Left lung (tissue), 10 donors: ENCODE measurements around the gene POLR2I. TPM values are rescaled to one million over a fixed set of nuclear protein-coding genes. Genes with fewer than 3 reads are reported as not detected.
"Not testable (repeated sequence)": the region's sequence is repeated elsewhere in the genome, so short reads cannot be mapped to it uniquely, and the experiment has no call there.

Experiments
- ATAC-seq: fragments of 200-7000 bp; cut with Tn5 transposase; one replicate; pipeline ENCODE4 v1.9.1; 2020; ENCODE audit warnings: moderate library complexity
- DNase-seq, 4 donors: peaks; one replicate each; pipeline ENCODE4 v3.0.0-alpha.2; 2013 to 2020
- H3K27ac ChIP-seq, 2 donors: fragments of 200-600 bp; sonication (generic) in 1 of 2; one replicate each; pipeline versions ENCODE4 v1.5.0 to v1.8.0; 2020 to 2021
- H3K27me3 ChIP-seq, 2 donors: fragments of 200-600 bp; sonication (generic) in 1 of 2; one replicate each; pipeline versions ENCODE4 v1.5.0 to v1.8.0; 2020 to 2021
- H3K36me3 ChIP-seq, 2 donors: fragments of 200-600 bp; sonication (generic) in 1 of 2; one replicate each; pipeline versions ENCODE4 v1.5.0 to v1.8.0; 2020 to 2021
- H3K4me1 ChIP-seq, 2 donors: fragments of 200-600 bp; one replicate each; pipeline ENCODE4 v1.8.0; 2021
- H3K4me3 ChIP-seq, 2 donors: fragments of 200-600 bp; sonication (generic) in 1 of 2; one replicate each; pipeline versions ENCODE4 v1.5.0 to v1.8.0; 2020 to 2021; ENCODE audit warnings: mild to moderate bottlenecking in 1 of 2
- H3K9me3 ChIP-seq, 2 donors: fragments of 200-600 bp; sonication (generic) in 1 of 2; one replicate each; pipeline versions ENCODE4 v1.5.0 to v1.8.0; 2020 to 2021
- intact Hi-C, 2 donors: fragments of 100-400 bp; cut with DNase I; formaldehyde crosslinking; loops; one replicate each; pipeline versions ENCODE4 v1.11.2 to v1.14.2; 2022
- polyA plus RNA-seq, 6 donors: library from polyadenylated mRNA; unstranded; fragments of 120-200 nt; gene quantifications; one replicate each; pipeline ENCODE4 v1.2.1, GENCODE V29; 2013; ENCODE audit not compliant: insufficient read length in 6 of 6
- total RNA-seq, 2 donors: library from RNA; stranded (reverse); fragmentation: NEBNext Ultra II Directional; extraction: Animal tissue kit (Norgen Biotek cat#: 25700); gene quantifications; one replicate each; pipeline ENCODE4 v1.2.1, GENCODE V29; 2021
- TF ChIP-seq, protein P1 (sequence below), 2 donors: fragments of 200-600 bp; sonication (generic) in 1 of 2; IDR thresholded peaks; one replicate each; pipeline versions ENCODE4 v1.5.0 to v1.8.0; 2021; ENCODE audit warnings: antibody characterized with exemption in 2 of 2
- donor health status: DM: no; HTN: yes; CAD: no.
- donor health status: DM: no; HTN: no; CAD: no.

The POLR2I gene
- total and polyA plus RNA-seq, 8 donors, result 35.8 to 52.4 (median 45.7) TPM

DNA sequence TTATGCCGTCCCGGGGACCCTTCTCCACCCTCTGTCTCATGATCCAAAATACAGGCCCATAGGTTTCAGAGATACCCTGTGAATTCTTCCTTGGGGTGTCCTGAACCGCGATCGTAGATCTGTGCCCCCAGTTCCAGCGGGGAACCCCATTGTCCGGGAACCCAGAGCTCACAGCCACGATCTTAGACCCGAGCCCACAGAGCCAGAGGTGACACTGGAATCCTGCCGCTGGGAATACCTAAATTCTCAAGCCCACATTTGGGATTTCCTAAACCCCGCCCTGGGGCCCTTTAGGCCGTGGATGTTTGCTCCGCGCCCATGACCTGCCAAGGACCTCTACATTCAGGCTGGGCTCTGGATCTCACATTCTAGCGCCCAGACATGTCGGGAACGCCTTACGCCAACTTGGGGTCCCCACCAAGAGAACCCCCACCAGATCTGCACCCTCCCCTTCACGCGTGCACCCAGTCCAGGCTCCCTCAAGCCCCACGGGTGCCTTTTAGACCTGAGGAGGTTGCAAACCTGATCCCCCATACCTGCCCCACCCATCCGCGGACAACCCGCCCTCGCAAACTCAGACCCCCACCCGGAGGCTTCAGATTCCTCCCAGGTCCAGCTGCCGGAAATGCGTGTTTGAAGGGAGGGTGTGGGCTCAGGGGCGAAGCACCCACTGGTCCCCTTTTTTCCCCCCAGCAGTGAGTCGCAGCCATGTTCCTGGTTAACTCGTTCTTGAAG lies 25.8 kb upstream of the POLR2I start:
- Histone ChIP-seq H3K4me3 (peak overlapping the region; percentile 87 to 96), H3K36me3 (peaks cover 0 to 39% of the 10 kb centered on the region in 2 donors), H3K27ac (peak overlapping the region; percentile 91 to 96), H3K9me3 (no peaks in the 10 kb centered on the region), H3K27me3 (no peaks in the 10 kb centered on the region), H3K4me1 (peaks cover 5 to 45% of the 10 kb centered on the region in 2 donors)
- DNase-seq, result peak; percentile 35 to 71 (median 64)
- TF ChIP-seq, protein P1, sequence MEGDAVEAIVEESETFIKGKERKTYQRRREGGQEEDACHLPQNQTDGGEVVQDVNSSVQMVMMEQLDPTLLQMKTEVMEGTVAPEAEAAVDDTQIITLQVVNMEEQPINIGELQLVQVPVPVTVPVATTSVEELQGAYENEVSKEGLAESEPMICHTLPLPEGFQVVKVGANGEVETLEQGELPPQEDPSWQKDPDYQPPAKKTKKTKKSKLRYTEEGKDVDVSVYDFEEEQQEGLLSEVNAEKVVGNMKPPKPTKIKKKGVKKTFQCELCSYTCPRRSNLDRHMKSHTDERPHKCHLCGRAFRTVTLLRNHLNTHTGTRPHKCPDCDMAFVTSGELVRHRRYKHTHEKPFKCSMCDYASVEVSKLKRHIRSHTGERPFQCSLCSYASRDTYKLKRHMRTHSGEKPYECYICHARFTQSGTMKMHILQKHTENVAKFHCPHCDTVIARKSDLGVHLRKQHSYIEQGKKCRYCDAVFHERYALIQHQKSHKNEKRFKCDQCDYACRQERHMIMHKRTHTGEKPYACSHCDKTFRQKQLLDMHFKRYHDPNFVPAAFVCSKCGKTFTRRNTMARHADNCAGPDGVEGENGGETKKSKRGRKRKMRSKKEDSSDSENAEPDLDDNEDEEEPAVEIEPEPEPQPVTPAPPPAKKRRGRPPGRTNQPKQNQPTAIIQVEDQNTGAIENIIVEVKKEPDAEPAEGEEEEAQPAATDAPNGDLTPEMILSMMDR (IDR thresholded peaks at IDR 0.05), result no peak
- ATAC-seq, result peak; percentile 10
- intact Hi-C loops, result no loop called here

DNA sequence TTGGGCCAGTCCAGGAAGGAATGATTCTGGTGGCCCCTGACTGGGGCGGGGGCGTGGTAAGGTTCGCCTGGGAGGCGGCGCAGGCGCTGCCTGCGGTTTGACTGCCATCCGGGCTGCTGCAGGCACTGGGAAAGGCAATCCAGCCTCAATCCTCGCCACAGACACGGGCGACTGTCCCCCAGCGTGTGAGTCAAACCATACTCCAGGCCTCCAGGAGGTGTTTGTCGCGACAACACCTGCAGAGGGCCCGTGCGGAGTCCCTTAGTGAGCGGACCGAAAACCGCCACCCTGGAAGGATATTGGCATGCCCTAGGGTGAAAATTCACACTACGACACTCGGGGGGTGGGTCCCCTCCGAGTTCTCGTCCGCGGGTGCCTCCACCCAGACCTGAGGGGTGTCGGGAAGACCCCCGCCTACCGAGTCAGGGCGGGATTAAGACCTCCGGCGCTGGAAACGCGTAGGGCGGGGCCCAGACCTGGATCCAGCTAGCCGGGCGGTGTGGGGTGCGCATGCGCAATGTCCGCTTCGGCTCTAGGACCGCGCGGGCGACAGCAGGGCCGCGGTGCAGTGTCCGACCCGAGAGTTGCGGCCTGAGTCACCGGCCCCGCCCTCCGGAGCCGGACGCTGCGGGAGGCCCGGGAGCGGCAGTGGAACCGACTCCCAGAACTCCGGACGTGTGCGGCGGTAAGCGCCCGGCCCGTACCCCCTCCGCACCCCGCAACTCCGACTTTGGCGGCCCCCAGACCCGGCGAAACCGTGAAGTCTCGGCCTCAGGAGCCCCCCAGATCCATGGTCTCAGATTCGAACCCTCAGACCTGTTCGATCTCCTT lies 25.0 kb upstream of the POLR2I start, which contains the start of gene CAPNS1:
Gene CAPNS1 (plus strand): TSS at position 594 of the 831 bp plus-strand sequence. CDS start 946 bp downstream, outside the sequence.
- H3K9me3 ChIP-seq, result no peaks in the 10 kb centered on the region
- peaks cover 0 to 31% of the 10 kb centered on the region in 2 donors for H3K36me3 ChIP-seq
- H3K27ac ChIP-seq, result peak within 1 kb of the TSS; percentile 91 to 96
- H3K4me1 ChIP-seq, result peaks cover 5 to 45% of the 10 kb centered on the region in 2 donors
- no peaks in the 10 kb centered on the region for H3K27me3 ChIP-seq
- H3K4me3 ChIP-seq, result peak within 1 kb of the TSS; percentile 87 to 96
- peak; percentile 97 to 100 (median 98) for DNase-seq
- intact Hi-C loops, result no loop called here
- peak; percentile 91 for ATAC-seq
- TF ChIP-seq, protein P1 (IDR thresholded peaks at IDR 0.05), result no peak

DNA sequence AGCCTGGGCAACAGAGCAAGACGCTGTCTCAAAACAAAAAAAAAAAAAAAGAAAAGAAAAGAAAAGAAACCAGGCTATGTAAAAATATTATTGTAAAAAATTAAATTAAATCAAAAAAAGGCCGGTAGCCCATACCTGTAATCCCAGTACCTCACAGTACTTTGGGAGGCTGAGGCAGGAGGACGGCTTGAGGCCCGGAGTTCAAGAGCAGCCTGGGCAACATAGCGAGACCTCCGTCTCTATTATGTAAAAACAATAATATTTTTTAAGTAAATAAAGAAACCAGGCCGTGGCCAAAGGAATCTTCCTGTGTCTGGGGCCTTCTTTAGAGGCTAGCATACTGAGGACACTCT lies 24.4 kb upstream of the POLR2I start:
- H3K27me3 ChIP-seq, result no peaks in the 10 kb centered on the region
- peak overlapping the region; percentile 91 to 96 for H3K27ac ChIP-seq
- peak overlapping the region; percentile 87 to 96 for H3K4me3 ChIP-seq
- no peak for DNase-seq
- H3K9me3 ChIP-seq, result no peaks in the 10 kb centered on the region
- H3K4me1 ChIP-seq, result peaks cover 5 to 45% of the 10 kb centered on the region in 2 donors
- TF ChIP-seq, protein P1 (IDR thresholded peaks at IDR 0.05), result no peak
- intact Hi-C loops, result no loop called here
- H3K36me3 ChIP-seq, result peaks cover 0 to 25% of the 10 kb centered on the region in 2 donors
- no peak for ATAC-seq

DNA sequence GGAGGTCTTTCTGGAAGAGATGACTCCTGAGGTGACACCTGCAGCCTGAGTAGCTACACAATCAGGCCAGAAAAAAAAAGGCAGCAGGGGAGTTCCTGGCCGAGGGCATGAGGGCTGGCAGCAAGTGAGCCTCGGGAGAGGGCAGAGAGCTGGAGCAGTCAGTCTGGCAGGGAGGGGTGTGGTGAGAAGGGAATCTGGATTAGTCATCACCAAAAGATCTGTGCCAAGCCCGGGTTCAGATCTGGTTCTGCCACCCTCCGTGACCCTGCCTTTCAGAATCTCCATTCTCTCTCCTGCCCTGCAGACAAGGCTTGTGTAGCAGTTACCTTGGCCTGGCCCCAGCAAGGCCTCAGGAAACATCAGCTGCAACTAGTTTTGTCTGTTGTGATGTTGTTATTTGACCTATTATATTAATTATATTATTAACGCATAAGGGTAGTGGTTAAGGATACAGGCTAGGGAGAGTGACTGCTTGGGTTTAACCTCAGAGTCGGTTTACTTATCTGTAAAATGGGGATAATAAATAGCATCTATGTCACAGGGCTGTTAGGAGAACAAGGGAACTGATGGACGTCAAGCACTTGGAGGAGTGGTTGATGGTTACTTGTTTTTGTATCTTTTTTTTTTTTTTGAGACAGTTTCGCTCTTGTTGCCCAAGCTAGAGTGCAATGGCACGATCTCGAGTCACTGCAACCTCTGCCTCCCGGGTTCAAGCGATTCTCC lies 22.4 kb upstream of the POLR2I start:
- Histone ChIP-seq H3K9me3 (no peaks in the 10 kb centered on the region), H3K27ac (peak overlapping the region; percentile 28 to 74), H3K36me3 (peaks cover 0 to 6% of the 10 kb centered on the region in 2 donors), H3K4me3 (no peak overlapping the region), H3K4me1 (peaks cover 5 to 48% of the 10 kb centered on the region in 2 donors), H3K27me3 (no peaks in the 10 kb centered on the region)
- intact Hi-C loops, result no loop called here
- TF ChIP-seq, protein P1 (IDR thresholded peaks at IDR 0.05), result no peak
- peak; percentile 59 for ATAC-seq
- DNase-seq, result peak in 3 of 4 donors; percentile 33 to 83 (median 82)

DNA sequence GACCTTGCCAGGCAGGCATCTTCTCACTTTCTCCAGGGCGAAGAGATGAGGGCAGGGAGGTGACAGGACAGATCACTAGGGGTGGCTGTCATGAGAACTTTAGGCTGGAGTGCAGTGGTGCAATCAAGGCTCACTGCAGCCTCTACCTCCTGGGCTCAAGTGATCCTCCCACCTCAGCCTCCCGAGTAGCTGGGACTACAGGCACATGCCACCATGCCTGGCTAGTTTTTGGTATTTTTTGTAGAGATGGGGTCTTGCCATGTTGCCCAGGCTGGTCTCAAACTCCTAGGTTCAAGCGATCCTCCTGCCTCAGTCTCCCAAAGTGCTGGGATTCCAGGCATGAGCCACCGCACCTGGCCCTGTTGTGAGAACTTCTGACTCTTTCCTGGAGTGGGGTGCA lies 20.2 kb upstream of the POLR2I start:
- peaks cover 8 to 58% of the 10 kb centered on the region in 2 donors for H3K4me1 ChIP-seq
- H3K4me3 ChIP-seq, intact Hi-C loops, H3K27ac ChIP-seq, H3K36me3 ChIP-seq, H3K9me3 ChIP-seq, H3K27me3 ChIP-seq, ATAC-seq: not testable (repeated sequence)
- peak in 1 of 4 donors; percentile 5 for DNase-seq

DNA sequence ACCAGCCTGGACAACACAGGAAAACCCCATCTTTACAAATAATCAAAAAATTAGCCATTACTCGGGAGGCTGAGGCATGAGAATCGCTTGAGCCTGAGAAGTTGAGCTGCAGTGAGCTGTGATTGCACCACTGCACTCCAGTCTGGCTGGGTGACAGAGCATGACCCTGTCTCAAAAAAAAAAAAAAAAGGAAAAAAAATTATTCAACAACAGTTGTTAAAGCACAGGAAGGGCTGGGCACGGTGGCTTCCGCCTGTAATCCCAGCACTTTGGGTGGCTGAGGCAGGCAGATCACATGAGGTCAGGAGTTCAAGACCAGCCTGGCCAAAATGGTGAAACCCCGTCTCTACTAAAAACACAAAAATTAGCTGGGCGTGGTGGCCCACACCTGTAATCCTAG lies 16.5 kb upstream of the POLR2I start:
- H3K27me3 ChIP-seq, H3K4me3 ChIP-seq, H3K36me3 ChIP-seq, ATAC-seq, H3K9me3 ChIP-seq, intact Hi-C loops: not testable (repeated sequence)
- H3K27ac ChIP-seq, result peak overlapping the region; percentile 7 to 45
- peaks cover 6 to 61% of the 10 kb centered on the region in 2 donors for H3K4me1 ChIP-seq
- DNase-seq, result peak in 1 of 4 donors; percentile 60
